ENCODE measurements around the gene SOS2. TPM values are rescaled to one million over a fixed set of nuclear protein-coding genes. Genes with fewer than 3 reads are reported as not detected.

Gene SOS2
- total and polyA plus RNA-seq, 10 of the 15 experiments (the other 5 are each of a cell fraction or from before 2014, with no cell fraction given), result 2.1 to 16.8 (median 8.4) TPM

GRCh38 chr14:50085570-50086320 lies 145.6 kb downstream of the SOS2 start (continued):
- TF ChIP-seq MLLT1 (IDR thresholded peaks at IDR 0.05), result peak; percentile 42
- TF ChIP-seq HDGF (IDR thresholded peaks at IDR 0.05), result 0 out of 2 replicates have a peak, but pooled peaks have one; percentile 35

GRCh38 chr14:50084666-50085065 lies 146.7 kb downstream of the SOS2 start:
- Histone ChIP-seq H3K9me3 (replicated peaks; ENCODE audit: control insufficient read depth, insufficient read depth, low read length) (no peaks in the 10 kb centered on the region), H3K79me2 (ENCODE audit: control insufficient read depth, insufficient read depth, low read length) (peaks cover 12% of the 10 kb centered on the region), H3K4me2 (ENCODE audit: control insufficient read depth, insufficient read depth) (peak overlapping the region; percentile 86), H3K27me3 (replicated peaks in 1 of 2; ENCODE audit: control insufficient read depth in 2 of 2, insufficient read depth in 2 of 2, low read length in 1 of 2) (no peaks in the 10 kb centered on the region), H3K4me1 (ENCODE audit: control insufficient read depth, insufficient read depth, low read length) (peaks cover 68% of the 10 kb centered on the region), H3K27ac (ENCODE audit: control insufficient read depth, insufficient read depth) (peak overlapping the region; percentile 95), H2AFZ (ENCODE audit: control insufficient read depth, low read depth, low read length) (no peak overlapping the region), H4K20me1 (ENCODE audit: control insufficient read depth, insufficient read depth) (no peaks in the 10 kb centered on the region), H3K4me3 (no peak overlapping the region), H3K36me3 (ENCODE audit: control insufficient read depth in 2 of 2, insufficient read depth in 2 of 2, low read length in 1 of 2) (no peaks in the 10 kb centered on the region), H3K9ac (ENCODE audit: control insufficient read depth, insufficient read depth, low read length) (peak overlapping the region; percentile 81)
- RAD21 ChIA-PET (ENCODE audit: unreplicated experiment), result interaction anchor here (1.2 to 5.5 kb wide), 13 partner anchors 13 to 232 kb away, joined by 3 to 75 read pairs (median 12); partner anchors contain the start of gene NEMF
- CTCF ChIA-PET, result interaction anchor here (0.7 to 6.2 kb wide), 7 partner anchors 13 to 222 kb away, joined by 3 to 41 read pairs (median 8); no protein-coding TSS in a partner anchor
- intact Hi-C loops (cut with micrococcal nuclease; ENCODE audit: unreplicated experiment), result no loop called here
- in situ Hi-C loops (cut with MboI), result no loop called here
- no peak for ATAC-seq
- DNase-seq (ENCODE audit: low read depth, low spot score), result no peak
- no peak for FAIRE-seq
- POLR2A ChIA-PET, result interaction anchor here (0.6 to 4.0 kb wide), 7 partner anchors 20 to 222 kb away, joined by 3 to 35 read pairs (median 9); no protein-coding TSS in a partner anchor
- TF ChIP-seq HDGF (IDR thresholded peaks at IDR 0.05) (peak; percentile 75; the same call in 1 of the 2 replicates), PBX3 (IDR thresholded peaks at IDR 0.05; ENCODE audit: insufficient replicate concordance, low read depth, low read length) (no peak), SMAD5 (IDR thresholded peaks at IDR 0.05; ENCODE audit: low read depth) (no peak)
- SMC1A ChIA-PET (ENCODE audit: uncharacterized antibody, unreplicated experiment), result interaction anchor here (0.7 to 5.6 kb wide), 14 partner anchors 12 to 232 kb away, joined by 3 to 69 read pairs (median 12); partner anchors contain the start of gene NEMF
- 77% methylated on average over 3 of the region's 3 CpGs for WGBS (ENCODE audit: insufficient coverage, insufficient replicate concordance, low lambda C conversion rate, missing lambda C conversion rate)
- no TSS peak for BruUV-seq (replicated peaks)
